ENCODE results near the gene NR3C1.

DNA sequence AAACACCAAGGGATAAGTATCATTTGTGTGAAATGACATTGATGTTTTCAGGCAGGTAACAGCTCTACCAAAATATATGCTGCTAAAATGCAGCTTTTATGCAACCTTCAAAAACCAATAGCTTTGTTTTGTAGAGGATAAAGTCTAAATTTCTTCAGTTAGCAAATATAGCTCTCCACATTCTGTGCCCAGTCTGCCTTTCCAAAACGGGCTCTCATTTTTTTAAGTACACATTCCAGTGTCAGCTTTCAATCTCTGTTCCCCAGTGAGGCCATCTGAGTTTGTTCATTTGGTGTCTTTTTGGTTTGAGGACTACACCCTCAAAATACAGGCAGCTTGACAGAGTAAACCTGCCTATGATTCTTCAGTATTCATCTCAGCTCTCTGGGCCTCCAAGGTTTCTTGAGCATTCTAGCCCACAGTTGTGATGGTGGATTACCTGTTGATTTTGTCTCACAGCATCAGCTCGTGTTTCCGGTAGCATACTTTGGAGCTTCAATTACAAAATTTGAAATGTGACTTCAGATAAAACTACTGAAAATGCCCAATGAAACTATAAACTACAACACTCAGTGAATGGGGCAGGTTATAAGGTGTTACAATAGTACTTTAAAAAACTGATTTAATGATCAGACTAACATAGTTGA lies 55.7 kb downstream of the NR3C1 start:
- TF ChIP-seq, protein P1, sequence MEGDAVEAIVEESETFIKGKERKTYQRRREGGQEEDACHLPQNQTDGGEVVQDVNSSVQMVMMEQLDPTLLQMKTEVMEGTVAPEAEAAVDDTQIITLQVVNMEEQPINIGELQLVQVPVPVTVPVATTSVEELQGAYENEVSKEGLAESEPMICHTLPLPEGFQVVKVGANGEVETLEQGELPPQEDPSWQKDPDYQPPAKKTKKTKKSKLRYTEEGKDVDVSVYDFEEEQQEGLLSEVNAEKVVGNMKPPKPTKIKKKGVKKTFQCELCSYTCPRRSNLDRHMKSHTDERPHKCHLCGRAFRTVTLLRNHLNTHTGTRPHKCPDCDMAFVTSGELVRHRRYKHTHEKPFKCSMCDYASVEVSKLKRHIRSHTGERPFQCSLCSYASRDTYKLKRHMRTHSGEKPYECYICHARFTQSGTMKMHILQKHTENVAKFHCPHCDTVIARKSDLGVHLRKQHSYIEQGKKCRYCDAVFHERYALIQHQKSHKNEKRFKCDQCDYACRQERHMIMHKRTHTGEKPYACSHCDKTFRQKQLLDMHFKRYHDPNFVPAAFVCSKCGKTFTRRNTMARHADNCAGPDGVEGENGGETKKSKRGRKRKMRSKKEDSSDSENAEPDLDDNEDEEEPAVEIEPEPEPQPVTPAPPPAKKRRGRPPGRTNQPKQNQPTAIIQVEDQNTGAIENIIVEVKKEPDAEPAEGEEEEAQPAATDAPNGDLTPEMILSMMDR (IDR thresholded peaks at IDR 0.05): no peak
- no peak for TF ChIP-seq POLR2A (IDR thresholded peaks at IDR 0.05)

All from uterus (tissue), 2 donors.